Stomach (tissue), 9 donors: ENCODE measurements around the gene OCA2. TPM values are rescaled to one million over a fixed set of nuclear protein-coding genes. Genes with fewer than 3 reads are reported as not detected.

ENCODE experiments used
- DNase-seq, 2 donors: peaks; one replicate each; pipeline versions ENCODE4 v3.0.0 to v3.0.0-alpha.2; 2013 to 2019
- H3K27ac ChIP-seq, 5 donors: fragments of 200-600 bp in 4 of 5; sonication (generic) in 4 of 5; one replicate each; pipeline ENCODE4 v1.5.1; 2013 to 2019; ENCODE audit warnings: mild to moderate bottlenecking in 1 of 5, moderate library complexity in 1 of 5
- H3K27me3 ChIP-seq, 3 donors: fragments of 200-600 bp; sonication (generic); one replicate each; pipeline ENCODE4 v1.5.1; 2017 to 2019; ENCODE audit warnings: mixed run types in 1 of 3
- H3K36me3 ChIP-seq, 4 donors: fragments of 200-600 bp; sonication (generic); 1 replicate in 3 of 4; 2 replicates in 1 of 4; pipeline ENCODE4 v1.5.1; 2016 to 2019
- H3K4me1 ChIP-seq, 4 donors: fragments of 200-600 bp; sonication (generic); one replicate each; pipeline ENCODE4 v1.5.1; 2016 to 2019
- H3K4me3 ChIP-seq, 4 donors: fragments of 200-600 bp; sonication (generic) in 3 of 4; one replicate each; pipeline ENCODE4 v1.5.1; 2016 to 2019; ENCODE audit warnings: mild to moderate bottlenecking in 1 of 4
- H3K9me3 ChIP-seq, 4 donors: fragments of 200-600 bp; sonication (generic); one replicate each; pipeline ENCODE4 v1.5.1; 2016 to 2019
- EP300 ChIP-seq: sonication (generic); formaldehyde crosslinking; IDR thresholded peaks from one replicate; pipeline ENCODE4 v1.6.1; 2017; ENCODE audit warnings: antibody characterized with exemption
- POLR2A ChIP-seq, 4 donors: fragments of 450-650 bp; IDR thresholded peaks; one replicate each; pipeline ENCODE4 v1.6.1; 2016; ENCODE audit warnings: antibody characterized with exemption in 4 of 4, control low read depth in 2 of 4, mild to moderate bottlenecking in 1 of 4, moderate library complexity in 1 of 4
- POLR2AphosphoS5 ChIP-seq, 3 donors: sonication (generic); formaldehyde crosslinking; IDR thresholded peaks; one replicate each; pipeline ENCODE4 v1.6.1; 2016; ENCODE audit warnings: antibody characterized with exemption in 3 of 3
- WGBS, 5 donors: extraction: QIAGEN DNeasy Blood & Tissue Kit in 3 of 5; methylation state at CpG; one replicate each; pipeline versions ENCODE4 v1.1.5 to v1.1.7; 2013 to 2018; 5-methylcytosine and 5-hydroxymethylcytosine counted together
- intact Hi-C: fragments of 100-400 bp; cut with DNase I; formaldehyde crosslinking; loops from one replicate; pipeline ENCODE4 v1.15.1; 2023; ENCODE audit warnings: low total_unique reads
- polyA plus RNA-seq, 3 donors: library from polyadenylated mRNA; stranded (reverse); fragments of 200-250 nt; gene quantifications; one replicate each; pipeline ENCODE4 v1.2.3, GENCODE V29; 2013
- total RNA-seq, 5 donors: library from RNA; depleted of rRNA; stranded (reverse); fragments of >200 nt; gene quantifications; one replicate each; pipeline versions ENCODE4 v1.1.0 to v1.2.3, GENCODE V29; 2014 to 2016
- TF ChIP-seq, protein P1 (sequence below), 7 experiments: fragments of 450-650 bp in 4 of 7; fragments of 200-600 bp in 3 of 7; sonication (generic) in 3 of 7; IDR thresholded peaks; one replicate each; pipeline ENCODE4 v1.5.1; 2016 to 2019; ENCODE audit warnings: antibody characterized with exemption in 7 of 7, control low read depth in 2 of 7, mild to moderate bottlenecking in 1 of 7
- donor health status: healthy with polysubstance abuse.
- donor health status: Bipolar disorder and iron deficiency.
- donor health status: healthy.

Gene OCA2
- total and polyA plus RNA-seq, 8 donors = 0.12 to 0.89 (median 0.65) TPM; not detected in 4

DNA sequence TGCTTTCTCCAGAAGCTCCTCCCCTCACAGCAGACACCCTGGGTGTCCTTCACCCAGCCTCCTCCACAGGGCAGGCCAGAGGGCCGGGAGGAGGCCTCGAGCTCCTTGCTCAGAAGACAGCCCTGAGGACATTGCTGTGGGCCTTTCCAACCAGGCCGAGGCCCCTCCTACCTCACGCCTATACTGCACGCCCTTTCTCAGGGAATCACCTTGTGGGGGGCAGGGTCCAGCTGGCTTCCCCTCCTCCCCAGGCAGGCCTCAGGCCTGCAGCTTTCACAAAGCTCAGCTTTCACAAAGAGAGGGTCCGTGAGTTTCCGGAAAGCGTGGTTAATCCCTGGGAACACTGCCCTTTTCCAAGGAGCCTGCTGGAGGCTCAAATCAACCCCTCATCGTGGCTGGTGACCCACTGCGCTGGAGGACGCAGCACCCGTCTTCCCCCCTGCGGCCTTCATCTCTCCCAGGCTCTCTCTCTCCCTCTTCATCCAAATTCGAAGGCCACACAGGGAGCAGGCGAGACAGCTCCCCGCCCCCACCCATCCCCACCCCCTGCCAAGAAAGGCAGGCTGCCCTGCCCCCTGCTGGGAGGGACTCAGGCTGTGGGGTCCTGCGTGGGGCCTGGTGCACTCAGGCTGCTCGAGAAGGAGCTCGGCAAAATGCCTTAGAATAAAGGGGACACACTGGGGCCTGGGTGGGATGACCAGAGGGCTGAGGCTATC lies 79.4 kb downstream of the OCA2 start:
- intact Hi-C loops = no loop called here
- Histone ChIP-seq H3K9me3 (no peaks in the 10 kb centered on the region), H3K27me3 (no peaks in the 10 kb centered on the region), H3K4me3 (no peak overlapping the region), H3K4me1 (no peaks in the 10 kb centered on the region), H3K36me3 (no peaks in the 10 kb centered on the region), H3K27ac (no peak overlapping the region)
- DNase-seq = peak in 1 of 2 donors; percentile 30
- TF ChIP-seq, protein P1, sequence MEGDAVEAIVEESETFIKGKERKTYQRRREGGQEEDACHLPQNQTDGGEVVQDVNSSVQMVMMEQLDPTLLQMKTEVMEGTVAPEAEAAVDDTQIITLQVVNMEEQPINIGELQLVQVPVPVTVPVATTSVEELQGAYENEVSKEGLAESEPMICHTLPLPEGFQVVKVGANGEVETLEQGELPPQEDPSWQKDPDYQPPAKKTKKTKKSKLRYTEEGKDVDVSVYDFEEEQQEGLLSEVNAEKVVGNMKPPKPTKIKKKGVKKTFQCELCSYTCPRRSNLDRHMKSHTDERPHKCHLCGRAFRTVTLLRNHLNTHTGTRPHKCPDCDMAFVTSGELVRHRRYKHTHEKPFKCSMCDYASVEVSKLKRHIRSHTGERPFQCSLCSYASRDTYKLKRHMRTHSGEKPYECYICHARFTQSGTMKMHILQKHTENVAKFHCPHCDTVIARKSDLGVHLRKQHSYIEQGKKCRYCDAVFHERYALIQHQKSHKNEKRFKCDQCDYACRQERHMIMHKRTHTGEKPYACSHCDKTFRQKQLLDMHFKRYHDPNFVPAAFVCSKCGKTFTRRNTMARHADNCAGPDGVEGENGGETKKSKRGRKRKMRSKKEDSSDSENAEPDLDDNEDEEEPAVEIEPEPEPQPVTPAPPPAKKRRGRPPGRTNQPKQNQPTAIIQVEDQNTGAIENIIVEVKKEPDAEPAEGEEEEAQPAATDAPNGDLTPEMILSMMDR (IDR thresholded peaks at IDR 0.05) = no peak
- TF ChIP-seq POLR2AphosphoS5 (IDR thresholded peaks at IDR 0.05) (no peak), EP300 (no peak), POLR2A (IDR thresholded peaks at IDR 0.05) (no peak)
- WGBS, 5 donors = 62 to 71% (median 68%) methylated on average over 18 to 19 of the region's 19 CpGs

DNA sequence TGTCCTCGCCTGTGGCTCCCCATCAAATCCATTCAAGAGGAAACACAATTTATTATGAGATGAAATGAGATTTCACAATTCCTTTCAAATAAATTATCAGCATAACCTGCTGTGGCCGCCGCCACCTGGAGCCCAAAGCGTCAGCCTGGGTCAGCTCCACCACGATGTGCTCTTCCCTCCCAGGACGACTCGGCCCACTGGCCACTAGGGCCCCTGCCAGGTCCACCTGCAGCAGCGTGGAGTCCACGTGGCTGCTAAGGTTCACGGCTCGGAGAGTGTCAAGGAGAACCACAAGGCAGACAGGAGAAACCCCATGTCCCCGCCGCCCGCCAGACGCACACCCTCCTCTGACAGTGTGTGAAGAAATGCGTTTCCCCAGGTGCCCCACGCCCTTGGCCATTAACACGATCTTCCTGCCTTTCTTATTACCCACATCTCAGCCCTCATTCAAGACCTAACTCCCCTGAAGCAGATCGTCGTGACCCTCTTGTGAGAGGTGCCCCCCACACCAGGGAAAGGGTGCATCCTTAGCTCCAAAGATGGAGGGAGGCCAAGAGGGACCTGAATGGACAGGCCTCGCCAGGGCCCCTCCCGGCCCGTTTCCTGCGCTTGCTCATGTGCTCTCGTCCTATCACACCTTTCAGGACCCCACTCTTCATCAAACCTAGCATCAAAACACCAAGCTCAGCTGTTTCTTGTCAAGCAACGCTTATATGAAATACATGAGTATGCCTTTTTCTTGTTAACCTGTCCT lies 80.6 kb downstream of the OCA2 start:
- TF ChIP-seq POLR2AphosphoS5 (IDR thresholded peaks at IDR 0.05) (no peak), POLR2A (IDR thresholded peaks at IDR 0.05) (no peak), EP300 (no peak)
- TF ChIP-seq, protein P1 (IDR thresholded peaks at IDR 0.05) = no peak
- H3K36me3 ChIP-seq = no peaks in the 10 kb centered on the region
- intact Hi-C loops = no loop called here
- no peaks in the 10 kb centered on the region for H3K27me3 ChIP-seq
- H3K27ac ChIP-seq = no peak overlapping the region
- H3K4me3 ChIP-seq = no peak overlapping the region
- H3K9me3 ChIP-seq = no peaks in the 10 kb centered on the region
- H3K4me1 ChIP-seq = no peaks in the 10 kb centered on the region
- WGBS, 5 donors = 87 to 92% (median 89%) methylated on average over 26 of the region's 26 CpGs
- no peak for DNase-seq

DNA sequence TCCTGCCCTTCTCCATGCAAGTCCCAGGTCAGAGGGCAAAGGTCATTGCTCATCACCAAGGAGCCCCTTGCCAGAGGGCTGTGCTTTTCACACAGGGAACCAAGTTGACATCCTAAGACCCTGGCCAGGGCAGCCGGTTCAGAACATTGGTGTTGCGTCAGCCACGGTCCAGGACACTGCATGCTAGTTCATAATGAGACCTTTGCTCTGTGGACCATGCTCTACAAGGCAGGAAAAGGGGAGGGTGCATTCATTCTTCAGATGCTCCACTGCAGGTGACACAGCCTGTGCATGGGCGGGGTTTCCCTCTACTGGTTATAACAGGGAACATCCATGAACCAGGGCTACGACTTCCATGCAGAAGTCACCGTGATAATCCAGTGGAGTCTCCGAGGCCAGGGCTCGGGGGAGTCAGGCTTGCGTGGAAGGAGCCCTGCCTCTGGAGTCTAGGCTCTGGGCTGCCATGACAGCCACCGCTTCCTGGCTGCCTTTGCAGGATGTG lies 81.6 kb downstream of the OCA2 start:
- intact Hi-C loops = no loop called here
- Histone ChIP-seq H3K9me3 (no peaks in the 10 kb centered on the region), H3K4me1 (no peaks in the 10 kb centered on the region), H3K4me3 (no peak overlapping the region), H3K27me3 (no peaks in the 10 kb centered on the region), H3K27ac (no peak overlapping the region), H3K36me3 (no peaks in the 10 kb centered on the region)
- peak in 1 of 2 donors; percentile 31 for DNase-seq
- WGBS, 5 donors = 77 to 91% (median 83%) methylated on average over 3 to 10 of the region's 10 CpGs
- TF ChIP-seq EP300 (no peak), POLR2A (IDR thresholded peaks at IDR 0.05) (no peak), POLR2AphosphoS5 (IDR thresholded peaks at IDR 0.05) (no peak)
- TF ChIP-seq, protein P1 (IDR thresholded peaks at IDR 0.05) = no peak

DNA sequence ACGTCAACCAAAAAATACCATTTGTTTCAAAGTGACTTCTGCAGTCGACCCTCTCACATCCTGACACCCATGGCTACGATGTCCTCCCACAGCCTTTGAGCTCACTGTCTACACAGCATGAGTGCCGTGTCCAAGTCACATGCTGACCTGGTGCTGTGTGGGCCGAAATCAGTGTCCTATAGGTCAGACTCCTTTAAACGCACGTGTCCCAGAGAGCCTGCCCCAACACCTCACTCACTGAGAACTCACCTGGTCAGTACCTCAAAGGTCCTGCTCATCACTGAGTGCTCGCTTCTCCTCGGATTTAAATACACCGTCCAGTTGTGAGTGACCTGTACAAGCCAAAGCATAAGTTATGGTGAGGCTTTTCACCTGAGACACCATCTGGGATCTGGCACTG lies 83.3 kb downstream of the OCA2 start:
- no peak for DNase-seq
- WGBS, 5 donors = 84 to 91% (median 86%) methylated on average over 10 of the region's 10 CpGs
- H3K9me3 ChIP-seq = no peaks in the 10 kb centered on the region
- TF ChIP-seq, protein P1 (IDR thresholded peaks at IDR 0.05) = no peak
- TF ChIP-seq EP300 (no peak), POLR2AphosphoS5 (IDR thresholded peaks at IDR 0.05) (no peak), POLR2A (IDR thresholded peaks at IDR 0.05) (no peak)
- H3K27me3 ChIP-seq = no peaks in the 10 kb centered on the region
- intact Hi-C loops = no loop called here
- H3K36me3 ChIP-seq = no peaks in the 10 kb centered on the region
- no peaks in the 10 kb centered on the region for H3K4me1 ChIP-seq
- no peak overlapping the region for H3K27ac ChIP-seq
- no peak overlapping the region for H3K4me3 ChIP-seq
